Neural progenitor cell (in vitro differentiated cells): Measurements from ENCODE around the gene HLA-DQB2.

Source experiments
- CTCF ChIP-seq: fragments of 200-600 bp; sonication (generic); IDR thresholded peaks from 2 replicates; pipeline ENCODE4 v1.5.1; 2017; ENCODE audit warnings: antibody characterized with exemption, mild to moderate bottlenecking
- EZH2 ChIP-seq: fragments of 200-600 bp; sonication (generic); IDR thresholded peaks from 2 replicates; pipeline ENCODE4 v1.6.1; 2017; ENCODE audit warnings: antibody characterized with exemption, mild to moderate bottlenecking, moderate library complexity
- EZH2phosphoT487 ChIP-seq: fragments of 200-600 bp; sonication (generic); IDR thresholded peaks from 2 replicates; pipeline ENCODE4 v1.6.1; 2017; ENCODE audit warnings: antibody characterized with exemption

- TF ChIP-seq EZH2 (no peak), CTCF (no peak), EZH2phosphoT487 (no peak)
Observed at GRCh38 chr6:32792901-32793435, 29.6 kb upstream of the HLA-DQB2 start.
